ENCODE results near the gene TAF7L.

DNA sequence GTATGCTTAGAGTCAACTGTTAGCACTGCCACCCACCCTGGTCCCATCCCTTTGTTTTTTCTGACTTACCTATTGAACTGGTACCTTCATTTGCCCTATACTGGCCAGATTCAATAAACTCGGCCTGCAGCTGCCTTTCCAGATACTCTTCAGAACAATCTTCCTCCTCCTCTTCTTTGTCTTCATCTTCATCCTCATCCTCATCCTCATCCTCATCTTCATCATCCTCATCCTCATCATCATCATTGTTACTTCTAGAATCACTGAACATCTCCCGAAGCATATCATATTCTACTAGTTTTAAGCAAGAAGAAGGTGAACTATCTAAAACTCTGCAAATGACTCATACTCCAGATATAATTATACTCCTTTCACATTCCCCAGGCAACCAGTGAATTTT is 14.9 kb downstream of the TAF7L start:
- TF ChIP-seq, protein P1, sequence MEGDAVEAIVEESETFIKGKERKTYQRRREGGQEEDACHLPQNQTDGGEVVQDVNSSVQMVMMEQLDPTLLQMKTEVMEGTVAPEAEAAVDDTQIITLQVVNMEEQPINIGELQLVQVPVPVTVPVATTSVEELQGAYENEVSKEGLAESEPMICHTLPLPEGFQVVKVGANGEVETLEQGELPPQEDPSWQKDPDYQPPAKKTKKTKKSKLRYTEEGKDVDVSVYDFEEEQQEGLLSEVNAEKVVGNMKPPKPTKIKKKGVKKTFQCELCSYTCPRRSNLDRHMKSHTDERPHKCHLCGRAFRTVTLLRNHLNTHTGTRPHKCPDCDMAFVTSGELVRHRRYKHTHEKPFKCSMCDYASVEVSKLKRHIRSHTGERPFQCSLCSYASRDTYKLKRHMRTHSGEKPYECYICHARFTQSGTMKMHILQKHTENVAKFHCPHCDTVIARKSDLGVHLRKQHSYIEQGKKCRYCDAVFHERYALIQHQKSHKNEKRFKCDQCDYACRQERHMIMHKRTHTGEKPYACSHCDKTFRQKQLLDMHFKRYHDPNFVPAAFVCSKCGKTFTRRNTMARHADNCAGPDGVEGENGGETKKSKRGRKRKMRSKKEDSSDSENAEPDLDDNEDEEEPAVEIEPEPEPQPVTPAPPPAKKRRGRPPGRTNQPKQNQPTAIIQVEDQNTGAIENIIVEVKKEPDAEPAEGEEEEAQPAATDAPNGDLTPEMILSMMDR (IDR thresholded peaks at IDR 0.05) = no peak
- TF ChIP-seq POLR2AphosphoS5 (IDR thresholded peaks at IDR 0.05) (no peak), POLR2A (IDR thresholded peaks at IDR 0.05) (no peak)
